Neutrophil (primary cell): Measurements from ENCODE around the gene NPHS1.
"Not testable (repeated sequence)": the region's sequence is repeated elsewhere in the genome, so short reads cannot be mapped to it uniquely, and the experiment has no call there.

Experiments
- H3K27ac ChIP-seq: fragments of 200-600 bp; sonication (generic); 2 replicates; pipeline ENCODE4 v1.5.1; 2016; ENCODE audit warnings: mild to moderate bottlenecking, moderate library complexity
- H3K27me3 ChIP-seq: fragments of 200-600 bp; sonication (generic); 2 replicates; pipeline ENCODE4 v1.6.0; 2016; ENCODE audit warnings: mild to moderate bottlenecking
- H3K36me3 ChIP-seq: fragments of 200-600 bp; sonication (generic); 2 replicates; pipeline ENCODE4 v1.5.1; 2017
- H3K4me1 ChIP-seq, 2 experiments: fragments of 200-600 bp in 1 of 2; sonication (generic) in 1 of 2; 1 replicate in 1 of 2; 2 replicates in 1 of 2; pipeline versions ENCODE4 v1.5.1 to v1.6.1; 2013 to 2016; ENCODE audit warnings: low read depth in 1 of 2, low read length in 1 of 2, mild to moderate bottlenecking in 1 of 2, moderate library complexity in 1 of 2; ENCODE audit not compliant: control insufficient read depth in 1 of 2, insufficient read depth in 1 of 2
- H3K4me3 ChIP-seq, 2 experiments: fragments of 200-600 bp in 1 of 2; sonication (generic) in 1 of 2; 1 replicate in 1 of 2; 2 replicates in 1 of 2; pipeline ENCODE4 v1.5.1; 2013 to 2016; ENCODE audit warnings: low read depth in 1 of 2, low read length in 1 of 2, mild to moderate bottlenecking in 1 of 2, moderate library complexity in 1 of 2
- H3K9me3 ChIP-seq: fragments of 200-600 bp; sonication (generic); 2 replicates; pipeline ENCODE4 v1.5.1; 2016
- TF ChIP-seq, protein P1 (sequence below): fragments of 200-600 bp; sonication (generic); IDR thresholded peaks from 2 replicates; pipeline ENCODE4 v1.5.1; 2016; ENCODE audit warnings: antibody characterized with exemption

NPHS1 gene

DNA sequence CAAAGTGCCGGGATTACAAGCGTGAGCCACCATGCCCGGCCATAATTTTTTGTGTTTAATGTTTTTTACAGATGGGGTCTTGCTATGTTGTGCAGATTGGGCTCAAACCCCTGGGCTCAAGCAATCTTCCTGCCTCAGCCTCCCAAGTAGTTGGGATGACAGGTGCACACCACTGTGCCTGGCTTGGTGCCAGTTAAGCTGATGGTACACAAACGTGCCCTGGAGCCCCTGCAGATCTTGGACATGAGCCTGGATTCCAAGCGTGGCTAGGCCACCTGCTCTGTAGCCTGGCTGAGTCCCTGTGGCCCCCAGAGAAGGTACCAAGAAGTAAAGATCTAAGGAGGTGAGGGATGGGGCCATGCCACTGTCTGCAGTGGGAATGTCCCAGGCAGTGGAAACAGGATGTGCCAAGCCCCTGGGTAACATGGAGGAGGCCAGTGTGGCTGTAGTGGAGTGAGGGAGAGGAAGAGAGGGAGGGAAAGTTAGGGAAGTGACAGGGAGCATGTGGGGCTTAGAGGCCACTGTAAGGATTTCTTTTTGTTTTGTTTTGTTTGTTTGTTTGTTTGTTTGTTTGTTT is 46.7 kb downstream of the NPHS1 start:
- H3K9me3 ChIP-seq = no peaks in the 10 kb centered on the region
- H3K4me3 ChIP-seq = no peak overlapping the region
- no peaks in the 10 kb centered on the region for H3K36me3 ChIP-seq
- H3K27me3 ChIP-seq = no peaks in the 10 kb centered on the region
- peaks cover 48 to 55% of the 10 kb centered on the region in 2 experiments for H3K4me1 ChIP-seq
- no peak overlapping the region for H3K27ac ChIP-seq
- TF ChIP-seq, protein P1, sequence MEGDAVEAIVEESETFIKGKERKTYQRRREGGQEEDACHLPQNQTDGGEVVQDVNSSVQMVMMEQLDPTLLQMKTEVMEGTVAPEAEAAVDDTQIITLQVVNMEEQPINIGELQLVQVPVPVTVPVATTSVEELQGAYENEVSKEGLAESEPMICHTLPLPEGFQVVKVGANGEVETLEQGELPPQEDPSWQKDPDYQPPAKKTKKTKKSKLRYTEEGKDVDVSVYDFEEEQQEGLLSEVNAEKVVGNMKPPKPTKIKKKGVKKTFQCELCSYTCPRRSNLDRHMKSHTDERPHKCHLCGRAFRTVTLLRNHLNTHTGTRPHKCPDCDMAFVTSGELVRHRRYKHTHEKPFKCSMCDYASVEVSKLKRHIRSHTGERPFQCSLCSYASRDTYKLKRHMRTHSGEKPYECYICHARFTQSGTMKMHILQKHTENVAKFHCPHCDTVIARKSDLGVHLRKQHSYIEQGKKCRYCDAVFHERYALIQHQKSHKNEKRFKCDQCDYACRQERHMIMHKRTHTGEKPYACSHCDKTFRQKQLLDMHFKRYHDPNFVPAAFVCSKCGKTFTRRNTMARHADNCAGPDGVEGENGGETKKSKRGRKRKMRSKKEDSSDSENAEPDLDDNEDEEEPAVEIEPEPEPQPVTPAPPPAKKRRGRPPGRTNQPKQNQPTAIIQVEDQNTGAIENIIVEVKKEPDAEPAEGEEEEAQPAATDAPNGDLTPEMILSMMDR = no peak

DNA sequence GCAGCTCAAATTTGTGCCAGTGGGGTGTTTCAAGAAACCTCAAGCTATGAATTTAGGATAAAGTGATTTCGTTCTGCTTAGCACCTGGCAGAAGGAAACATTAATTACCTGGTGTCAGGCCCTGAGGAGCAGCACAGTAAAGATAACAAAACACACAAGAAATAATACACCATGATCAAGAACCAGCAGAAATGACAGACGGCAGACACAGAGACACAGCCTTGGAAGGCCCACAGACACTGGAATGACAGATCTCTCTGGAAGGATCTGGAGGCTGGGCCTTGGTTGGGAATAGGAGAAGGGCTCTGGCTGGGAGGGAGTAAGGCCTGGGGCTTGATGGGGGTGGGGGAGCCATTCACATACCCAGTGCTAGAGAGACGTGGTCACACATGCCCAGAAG is 50.5 kb downstream of the NPHS1 start:
- TF ChIP-seq, protein P1 = no peak
- no peak overlapping the region for H3K4me3 ChIP-seq
- H3K36me3 ChIP-seq = no peaks in the 10 kb centered on the region
- H3K27ac ChIP-seq = no peak overlapping the region
- H3K27me3 ChIP-seq = peaks cover 26% of the 10 kb centered on the region
- no peaks in the 10 kb centered on the region for H3K9me3 ChIP-seq
- H3K4me1 ChIP-seq = peaks cover 35 to 47% of the 10 kb centered on the region in 2 experiments

DNA sequence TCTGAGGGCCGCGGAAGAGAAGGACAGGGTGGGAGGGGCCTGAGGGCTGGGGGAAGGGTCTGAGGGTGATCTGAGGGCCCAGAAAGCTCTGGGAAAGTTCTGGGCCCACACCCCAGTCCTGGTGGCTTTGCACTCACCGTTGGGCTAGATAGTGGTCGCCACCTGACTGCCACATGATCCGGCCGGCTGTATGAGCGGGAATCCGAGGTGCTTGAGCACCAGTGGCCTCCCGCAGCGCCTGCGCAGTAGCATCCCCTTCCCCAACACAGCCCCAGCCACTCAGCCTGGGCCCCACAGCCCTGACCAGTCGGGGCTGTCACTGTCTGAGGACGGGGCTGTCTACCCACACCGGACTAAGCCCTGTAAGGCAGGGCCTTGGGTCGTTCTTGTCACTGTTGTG is 54.6 kb downstream of the NPHS1 start:
- Histone ChIP-seq H3K27me3 (peaks cover 49% of the 10 kb centered on the region), H3K9me3 (no peaks in the 10 kb centered on the region), H3K4me3 (peak overlapping the region in 1 of 2 experiments; percentile 20), H3K36me3 (no peaks in the 10 kb centered on the region), H3K4me1 (peaks cover 11 to 15% of the 10 kb centered on the region in 2 experiments), H3K27ac (no peak overlapping the region)
- TF ChIP-seq, protein P1 = no peak

DNA sequence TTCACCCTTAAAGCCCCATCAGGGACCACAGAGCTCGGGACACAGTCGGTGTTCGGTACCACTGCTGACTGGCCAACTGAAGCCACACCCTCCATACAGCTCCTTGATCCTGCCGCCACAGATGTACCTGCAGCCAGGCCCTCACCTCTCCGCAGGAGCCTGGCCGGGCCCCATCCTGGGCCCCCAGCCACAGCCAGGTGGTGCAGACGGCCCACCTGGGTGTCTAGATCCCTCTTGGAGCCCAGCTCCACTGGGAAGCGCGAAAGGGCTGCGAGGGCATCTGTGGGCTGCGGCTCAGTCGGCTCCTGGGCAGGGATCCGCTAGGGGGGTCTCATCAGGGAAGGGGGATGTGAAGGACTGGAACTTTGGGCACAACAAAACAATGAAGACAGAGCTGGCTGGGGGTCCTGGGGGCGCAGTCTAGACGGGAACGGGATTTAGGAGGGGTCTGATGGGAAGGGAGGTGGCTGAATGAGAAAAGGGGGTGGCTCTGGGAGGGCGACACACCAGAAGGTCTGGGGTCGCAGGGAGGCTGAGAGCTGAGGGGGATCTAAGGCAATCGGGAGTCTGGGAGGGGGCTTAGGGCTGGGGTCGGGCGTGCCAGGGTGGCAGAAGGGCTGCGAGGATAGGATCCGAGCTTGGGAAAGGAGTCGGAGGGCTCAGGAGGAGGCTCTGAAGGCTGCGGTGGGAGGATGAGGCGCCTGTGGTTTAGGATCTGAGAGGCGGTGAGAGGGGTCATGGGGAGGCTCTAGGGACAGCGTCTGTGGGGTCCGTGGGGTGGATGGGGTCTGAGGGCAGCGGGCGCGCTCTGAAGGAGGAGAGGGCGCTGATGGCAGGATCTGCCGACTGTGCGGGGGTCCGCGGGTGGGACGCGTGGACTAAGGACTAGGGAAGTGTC is 55.4 kb downstream of the NPHS1 start:
- H3K4me1 ChIP-seq = peaks cover 5 to 8% of the 10 kb centered on the region in 2 experiments
- no peaks in the 10 kb centered on the region for H3K9me3 ChIP-seq
- no peak overlapping the region for H3K4me3 ChIP-seq
- no peak overlapping the region for H3K27ac ChIP-seq
- H3K27me3 ChIP-seq = peaks cover 49% of the 10 kb centered on the region
- TF ChIP-seq, protein P1 = no peak
- no peaks in the 10 kb centered on the region for H3K36me3 ChIP-seq

DNA sequence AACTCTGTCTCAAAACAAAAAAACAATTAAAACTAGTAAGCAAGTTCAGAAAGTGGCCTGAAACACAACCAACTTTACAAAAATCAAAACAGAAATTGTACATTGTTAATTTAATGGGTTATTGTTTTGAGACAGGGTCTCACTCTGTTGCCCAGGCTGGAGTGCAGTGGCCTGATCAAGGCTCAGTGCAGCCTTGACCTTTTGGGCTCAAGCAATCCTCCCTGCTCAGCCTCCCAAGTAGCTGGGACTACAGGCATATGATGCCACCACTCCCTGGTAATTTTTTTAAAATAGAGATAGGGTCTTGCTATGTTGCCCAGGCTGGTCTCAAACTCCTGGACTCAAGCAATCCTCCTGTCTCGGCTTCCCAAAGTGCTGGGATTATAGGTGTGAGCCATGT is 56.7 kb downstream of the NPHS1 start:
- H3K36me3 ChIP-seq, H3K4me1 ChIP-seq, H3K4me3 ChIP-seq, H3K9me3 ChIP-seq, H3K27ac ChIP-seq: not testable (repeated sequence)
- H3K27me3 ChIP-seq = peaks cover 49% of the 10 kb centered on the region
